Activated CD4-positive, alpha-beta T cell treated with anti-CD3 and anti-CD28 coated beads for 48 hours (primary cell): ENCODE results near the gene AADAT.

Source experiments
- DNase-seq: peaks from one replicate; pipeline ENCODE4 v3.0.0-alpha.2; 2020

AADAT gene

DNA sequence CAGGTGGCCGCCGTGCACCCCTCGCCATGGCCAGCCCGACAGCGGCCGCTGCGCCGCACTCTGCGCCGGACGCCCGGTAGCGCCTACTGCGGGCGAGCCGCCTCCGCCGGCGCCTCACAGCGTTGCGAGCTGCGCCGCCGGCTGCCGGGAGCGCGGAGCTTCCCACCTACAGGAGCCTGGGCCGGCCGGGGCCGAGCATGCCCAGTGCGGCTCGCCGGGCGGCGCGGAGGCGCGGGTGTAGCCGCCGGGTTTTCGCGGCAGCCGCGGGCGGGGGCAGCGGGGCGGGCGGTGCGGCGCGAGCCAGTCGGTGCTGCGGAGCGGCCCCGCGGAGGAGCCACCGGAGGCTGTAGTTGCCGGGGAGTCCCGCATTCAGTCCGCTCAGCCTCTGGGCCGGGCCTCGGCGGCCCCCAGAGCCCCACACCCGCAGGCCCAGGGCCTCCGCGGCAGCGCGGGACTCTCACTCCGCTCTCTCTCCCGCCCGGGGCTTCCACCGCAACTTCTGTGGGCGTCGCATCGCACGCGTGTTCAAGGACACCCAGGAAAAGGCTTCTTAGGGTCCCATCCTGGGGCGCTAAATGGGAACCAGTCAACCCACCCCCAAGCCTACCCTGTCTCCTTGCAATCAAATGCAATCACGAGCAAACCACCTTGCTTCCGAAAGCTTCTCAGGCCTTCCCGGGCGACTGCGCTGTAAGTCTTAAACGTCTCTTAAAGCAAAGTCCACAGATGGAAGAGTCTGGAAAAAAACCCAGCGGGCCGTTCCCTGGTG is 63.3 kb downstream of the AADAT start, which contains the start of gene MFAP3L:
Gene MFAP3L, minus strand, starts transcription at position 143 of the 769 bp plus-strand sequence. CDS start 20,518 bp downstream, outside the sequence.
- peak; percentile 84 for DNase-seq

GRCh38 chr4:170025523-170026252 is 64.1 kb downstream of the AADAT start:
- DNase-seq = peak; percentile 18

DNA sequence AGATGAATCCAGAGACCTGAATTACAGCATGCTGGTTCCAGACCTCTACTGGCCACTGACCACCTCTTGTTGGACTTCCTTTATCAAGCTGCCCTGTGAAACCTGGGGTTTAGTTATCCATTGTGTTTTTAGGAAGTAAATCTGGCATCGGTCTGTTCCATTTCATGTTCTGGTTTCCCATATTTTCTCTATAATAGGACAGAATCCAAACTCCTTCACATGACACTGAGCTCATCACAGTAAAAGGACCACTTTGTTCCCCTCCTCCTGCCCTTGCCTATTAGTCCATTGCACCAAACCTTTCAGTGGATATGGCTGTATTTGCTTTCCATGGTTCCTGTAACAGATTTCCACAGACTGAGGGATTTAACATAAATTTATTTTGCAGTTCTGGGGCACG is 67.5 kb downstream of the AADAT start:
- no peak for DNase-seq

- DNase-seq = no peak
These were observed 72.5 kb downstream of the AADAT start for GRCh38 chr4:170017252-170017651.

DNA sequence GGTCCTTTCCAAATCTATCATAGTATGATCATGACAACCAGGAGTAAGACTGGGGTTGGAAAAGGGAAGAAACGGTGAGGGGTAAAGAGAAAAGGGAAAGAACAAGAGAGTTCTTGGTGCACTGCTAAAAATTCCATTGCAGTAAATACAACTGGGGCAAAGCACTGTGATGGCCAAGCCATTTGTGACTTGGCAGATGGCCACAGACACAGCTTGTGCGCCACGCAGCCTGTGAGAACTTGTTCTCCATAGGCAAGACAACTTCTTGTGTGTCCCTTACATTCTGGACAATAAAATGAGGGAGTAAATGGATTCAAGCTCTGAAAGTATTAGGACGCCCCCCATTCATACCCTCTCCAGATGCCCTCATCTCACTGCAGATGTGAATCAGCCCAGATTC is 74.5 kb downstream of the AADAT start:
- DNase-seq = no peak

- DNase-seq = no peak
These were observed 75.3 kb downstream of the AADAT start for GRCh38 chr4:170014359-170015011.

DNA sequence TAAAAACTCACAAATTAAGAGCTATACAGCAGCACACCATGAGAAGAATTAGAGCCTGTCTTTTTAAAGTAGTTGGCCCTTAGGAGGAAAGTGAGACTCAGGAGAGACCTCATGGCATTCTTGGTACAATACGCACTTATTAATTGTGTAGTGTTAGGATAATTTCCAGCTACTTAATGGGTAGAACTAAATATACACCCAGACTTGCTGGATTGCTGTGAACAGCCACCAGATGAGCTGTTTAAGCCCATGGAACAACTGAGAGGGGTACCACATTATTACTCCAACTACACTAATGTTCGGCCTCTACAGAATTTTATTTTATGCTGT is 77.2 kb downstream of the AADAT start:
- no peak for DNase-seq

- DNase-seq = no peak
These were observed 77.7 kb downstream of the AADAT start for GRCh38 chr4:170011921-170012628.
